Measurements from ENCODE around the gene C14orf180. TPM values are rescaled to one million over a fixed set of nuclear protein-coding genes. Genes with fewer than 3 reads are reported as not detected.

The C14orf180 gene
- polyA plus RNA-seq, 2 of the 4 experiments (the other 2 are of a cell fraction) = not detected

- TF ChIP-seq KDM1A (IDR thresholded peaks at IDR 0.05; ENCODE audit: low read depth) (no peak), ZFP36 (IDR thresholded peaks at IDR 0.05; ENCODE audit: borderline replicate concordance, partially characterized antibody) (no peak), HOXB5 (CRISPR knock-in tag; IDR thresholded peaks at IDR 0.05) (no peak)
Measured at GRCh38 chr14:104557086-104557485, 22.5 kb upstream of the C14orf180 start (continued).

- ATAC-seq = no peak
- POLR2A ChIA-PET = no interaction called here
- TF ChIP-seq CBX2 (IDR thresholded peaks at IDR 0.05; ENCODE audit: borderline replicate concordance, low read depth) = no peak
- TF ChIP-seq FOSL2 (IDR thresholded peaks at IDR 0.05) = no peak
- no peak for TF ChIP-seq FOSL2 (CRISPR knock-in tag; IDR thresholded peaks at IDR 0.05)
- TF ChIP-seq POLR2A (IDR thresholded peaks at IDR 0.05; ENCODE audit: low read length) = no peak
- no peak for TF ChIP-seq MAFK (IDR thresholded peaks at IDR 0.05; ENCODE audit: partially characterized antibody)
- no peak for TF ChIP-seq HOXB13 (CRISPR knock-in tag; IDR thresholded peaks at IDR 0.05; ENCODE audit: low read depth)
- no peak for TF ChIP-seq REST (IDR thresholded peaks at IDR 0.05)
- no peak for TF ChIP-seq GATA3 (IDR thresholded peaks at IDR 0.05; ENCODE audit: borderline replicate concordance)
- no peak for TF ChIP-seq ESRRA (IDR thresholded peaks at IDR 0.05; ENCODE audit: borderline replicate concordance, low read length)
- no peak for TF ChIP-seq POLR2AphosphoS2 (conservative IDR thresholded peaks at IDR 0.05; ENCODE audit: low read length)
- TF ChIP-seq, protein P1, sequence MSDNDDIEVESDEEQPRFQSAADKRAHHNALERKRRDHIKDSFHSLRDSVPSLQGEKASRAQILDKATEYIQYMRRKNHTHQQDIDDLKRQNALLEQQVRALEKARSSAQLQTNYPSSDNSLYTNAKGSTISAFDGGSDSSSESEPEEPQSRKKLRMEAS (IDR thresholded peaks at IDR 0.05) = no peak
- TF ChIP-seq, protein P2, sequence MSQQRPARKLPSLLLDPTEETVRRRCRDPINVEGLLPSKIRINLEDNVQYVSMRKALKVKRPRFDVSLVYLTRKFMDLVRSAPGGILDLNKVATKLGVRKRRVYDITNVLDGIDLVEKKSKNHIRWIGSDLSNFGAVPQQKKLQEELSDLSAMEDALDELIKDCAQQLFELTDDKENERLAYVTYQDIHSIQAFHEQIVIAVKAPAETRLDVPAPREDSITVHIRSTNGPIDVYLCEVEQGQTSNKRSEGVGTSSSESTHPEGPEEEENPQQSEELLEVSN (IDR thresholded peaks at IDR 0.05; ENCODE audit: borderline replicate concordance, low read depth) = no peak
- no peak for TF ChIP-seq HOXA7 (CRISPR knock-in tag; IDR thresholded peaks at IDR 0.05)
- no peak for TF ChIP-seq ZNF302 (CRISPR knock-in tag; IDR thresholded peaks at IDR 0.05)
- no peak for TF ChIP-seq MYC (IDR thresholded peaks at IDR 0.05; ENCODE audit: borderline replicate concordance, low read length)
- no peak for TF ChIP-seq BHLHE40 (IDR thresholded peaks at IDR 0.05; ENCODE audit: low read depth, low read length)
- no peak for TF ChIP-seq ZC3H11A (IDR thresholded peaks at IDR 0.05)
- no peak for TF ChIP-seq RNF2 (IDR thresholded peaks at IDR 0.05; ENCODE audit: borderline replicate concordance, low read depth)
- no peak for TF ChIP-seq RFX5 (IDR thresholded peaks at IDR 0.05)
- H3K4me2 ChIP-seq = no peak overlapping the region
- no peaks in the 10 kb centered on the region for H3K4me1 ChIP-seq
- DNase-seq (ENCODE audit: low read depth in 1 of 2, low spot score in 1 of 2) = no peak
- no peak overlapping the region for H3K27ac ChIP-seq
- no peak for FAIRE-seq
- CTCF ChIA-PET = interaction anchor here (1.0 to 12.1 kb wide), 5 partner anchors 7 to 479 kb away, joined by 3 to 112 read pairs (median 4); no protein-coding TSS in a partner anchor
- WGBS (ENCODE audit: missing lambda C conversion rate) = 88% methylated on average over 1 of the region's 1 CpG
- no peak overlapping the region for H3K4me3 ChIP-seq
- H3K9me3 ChIP-seq = no peaks in the 10 kb centered on the region
Measured at GRCh38 chr14:104557766-104558165, 21.8 kb upstream of the C14orf180 start.
